NCI-H128 (cell line): Measurements from ENCODE around the gene ROGDI.

Experiments
- DNase-seq: peaks from one replicate; lab custom pipeline; 2025; ENCODE audit not compliant: unreplicated experiment; lab: John Stamatoyannopoulos, UW

The ROGDI gene

DNA sequence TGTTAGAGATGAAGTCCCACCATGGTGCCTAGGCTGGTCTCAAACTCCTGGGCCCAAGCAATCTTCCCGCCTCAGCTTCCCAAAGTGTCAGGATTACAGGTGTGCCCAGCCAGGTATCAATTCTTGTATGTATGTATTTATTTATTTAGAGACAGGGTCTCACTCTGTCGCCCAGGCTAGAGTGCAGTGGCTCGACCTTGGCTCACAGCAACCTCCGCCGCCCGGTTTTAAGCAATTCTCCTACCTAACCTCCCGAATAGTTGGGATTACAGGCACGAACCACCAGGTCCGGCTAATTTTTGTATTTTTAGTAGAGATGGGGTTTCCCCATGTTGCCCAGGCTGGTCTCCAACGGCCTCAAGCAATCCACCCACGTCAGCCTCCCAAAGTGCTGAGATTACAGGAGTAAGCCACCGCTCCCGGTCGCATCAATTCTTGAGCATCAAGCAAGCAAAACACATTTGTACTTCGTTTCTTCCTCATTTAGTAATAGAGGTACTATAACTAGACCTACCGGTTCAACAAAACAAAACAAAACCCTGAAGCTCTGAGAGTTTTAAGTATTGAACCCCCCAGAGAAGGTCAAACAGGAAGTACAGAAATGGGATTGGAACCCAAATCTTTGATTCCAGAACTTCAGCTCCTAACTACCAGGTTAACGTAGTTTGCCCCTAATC lies 34.4 kb downstream of the ROGDI start:
- no peak for DNase-seq

DNA sequence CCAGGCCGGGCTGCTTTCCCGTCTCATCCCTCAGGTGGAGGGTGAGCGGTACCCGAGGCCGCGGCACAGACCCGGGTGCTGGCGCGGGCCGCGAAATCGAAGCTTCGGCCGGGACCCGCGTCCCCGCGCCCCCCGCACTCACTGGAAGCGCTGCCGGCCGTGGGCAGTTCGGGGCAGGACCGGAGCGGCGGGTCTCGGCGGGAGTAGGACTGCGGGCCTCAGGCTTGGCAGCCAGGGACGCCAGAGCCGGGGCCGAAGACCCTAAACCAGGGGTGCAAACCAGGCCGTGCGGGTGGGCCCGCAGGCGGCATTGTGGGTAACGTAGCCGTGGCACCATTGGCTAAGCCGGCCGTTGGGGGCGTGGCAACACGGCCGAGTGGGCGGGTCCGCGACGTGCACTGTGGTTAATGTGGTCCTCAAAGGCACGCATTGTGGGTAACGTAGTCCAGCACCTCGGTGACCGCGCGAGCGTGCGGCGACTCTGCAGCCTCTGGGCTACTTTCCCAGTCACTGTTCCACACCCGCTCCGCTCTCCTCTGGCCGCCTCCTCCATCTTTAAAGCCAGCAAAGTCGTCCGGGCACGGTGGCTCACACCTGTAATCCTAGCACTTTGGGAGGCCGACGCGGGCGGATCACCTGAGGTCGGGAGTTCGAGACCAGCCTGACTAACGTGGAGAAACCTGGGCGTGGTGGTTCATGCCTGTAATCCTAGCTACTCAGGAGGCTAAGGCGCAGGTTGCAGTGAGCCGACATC lies 35.4 kb downstream of the ROGDI start, which contains the start of gene ZNF500:
Gene ZNF500, minus strand, starts transcription at position 288 of the 754 bp plus-strand sequence. CDS start 1,184 bp downstream, outside the sequence.
- DNase-seq = peak; percentile 85

- DNase-seq = no peak
Observed at GRCh38 chr16:4765511-4766474, 36.6 kb downstream of the ROGDI start.

DNA sequence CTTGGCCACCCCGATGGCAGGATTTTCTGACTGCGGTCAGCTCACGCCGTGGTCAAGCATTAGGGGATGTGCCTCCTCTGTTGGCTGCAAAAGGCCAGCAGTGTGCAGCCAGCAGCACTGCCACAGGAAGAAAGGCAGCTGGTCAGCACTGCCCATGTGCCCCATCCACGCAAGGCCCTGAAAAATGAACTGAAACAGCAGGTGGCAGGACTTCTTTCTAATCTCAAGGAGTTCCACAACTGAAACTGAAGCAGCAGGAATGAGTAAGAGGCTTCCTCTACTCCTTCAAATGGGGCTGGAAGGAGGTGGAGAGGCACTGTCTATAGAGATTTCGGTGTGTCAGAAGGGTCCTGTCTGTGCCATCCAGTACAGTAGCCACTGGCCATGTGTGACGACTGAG lies 38.6 kb downstream of the ROGDI start:
- DNase-seq = no peak

GRCh38 chr16:4762205-4762604 lies 40.2 kb downstream of the ROGDI start:
- DNase-seq = no peak

- DNase-seq = no peak
Observed at GRCh38 chr16:4760221-4760910, 42.1 kb downstream of the ROGDI start.

- DNase-seq = no peak
Observed at GRCh38 chr16:4755687-4756086, 46.7 kb downstream of the ROGDI start.

GRCh38 chr16:4754865-4755264 lies 47.6 kb downstream of the ROGDI start:
- DNase-seq = no peak

- DNase-seq = no peak
Observed at GRCh38 chr16:4753227-4753626, 49.2 kb downstream of the ROGDI start.

DNA sequence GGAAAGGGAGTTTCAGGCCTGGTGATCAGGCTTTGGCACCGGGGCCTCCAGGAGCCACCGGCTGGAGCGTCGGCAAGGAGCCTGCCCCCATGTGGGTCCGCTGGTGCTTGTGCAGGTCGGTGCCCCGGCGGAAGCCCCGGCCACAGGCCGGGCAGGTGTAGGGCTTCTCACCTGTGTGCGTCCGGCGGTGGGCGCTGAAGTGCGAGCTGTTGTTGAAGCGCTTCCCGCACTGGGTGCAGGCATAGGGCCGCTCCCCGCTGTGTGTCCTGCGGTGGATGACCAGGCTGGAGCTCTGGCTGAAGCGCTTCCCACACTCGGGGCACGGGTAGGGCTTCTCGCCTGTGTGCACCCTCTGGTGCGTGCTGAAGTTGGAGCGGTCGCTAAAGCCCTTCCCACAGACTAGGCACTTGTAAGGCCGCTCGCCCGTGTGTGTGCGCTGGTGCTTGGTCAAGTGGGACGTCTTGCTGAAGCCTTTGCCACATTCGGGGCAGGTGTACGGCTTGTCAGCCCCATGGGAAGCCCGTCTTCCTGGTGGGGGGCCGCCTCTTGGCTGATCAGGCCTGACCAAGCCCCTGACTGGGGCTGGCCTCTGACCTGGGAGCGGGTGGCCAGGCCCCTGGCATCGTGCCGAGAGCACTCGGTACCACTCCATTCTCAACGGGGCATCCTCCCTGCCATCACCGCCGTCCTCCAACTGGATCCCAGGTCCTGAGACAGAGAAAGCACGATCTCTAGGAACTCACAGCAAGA lies 49.9 kb downstream of the ROGDI start:
- no peak for DNase-seq

DNA sequence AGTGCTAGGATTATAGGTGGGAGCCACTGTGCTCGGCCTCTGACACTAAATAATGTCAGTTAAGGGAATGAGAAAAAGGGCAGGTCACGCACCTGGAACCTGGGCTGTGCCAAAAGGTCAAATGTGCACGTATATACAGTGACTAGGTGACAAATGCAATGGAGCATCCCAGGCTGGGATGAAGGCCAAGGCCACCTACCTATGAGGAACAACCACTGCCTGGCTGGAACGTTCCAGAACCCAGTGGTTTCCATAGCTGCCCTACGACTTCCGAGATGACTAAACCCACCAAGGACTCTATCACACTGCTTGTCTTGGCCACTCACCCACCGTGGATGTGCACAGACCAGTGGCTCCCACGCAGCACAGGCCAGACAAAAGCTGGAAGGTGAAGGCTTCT lies 51.5 kb downstream of the ROGDI start:
- no peak for DNase-seq

- DNase-seq = no peak
Observed at GRCh38 chr16:4749700-4750257, 52.7 kb downstream of the ROGDI start.

- no peak for DNase-seq
Observed at GRCh38 chr16:4748682-4749411, 53.6 kb downstream of the ROGDI start.

GRCh38 chr16:4747906-4748681 lies 54.3 kb downstream of the ROGDI start:
- DNase-seq = no peak

GRCh38 chr16:4746991-4747574 lies 55.4 kb downstream of the ROGDI start:
- DNase-seq = no peak
